ENCODE data around the gene SCGB1A1.
"Not testable (repeated sequence)": the region's sequence is repeated elsewhere in the genome, so short reads cannot be mapped to it uniquely, and the experiment has no call there.

Gene SCGB1A1

DNA sequence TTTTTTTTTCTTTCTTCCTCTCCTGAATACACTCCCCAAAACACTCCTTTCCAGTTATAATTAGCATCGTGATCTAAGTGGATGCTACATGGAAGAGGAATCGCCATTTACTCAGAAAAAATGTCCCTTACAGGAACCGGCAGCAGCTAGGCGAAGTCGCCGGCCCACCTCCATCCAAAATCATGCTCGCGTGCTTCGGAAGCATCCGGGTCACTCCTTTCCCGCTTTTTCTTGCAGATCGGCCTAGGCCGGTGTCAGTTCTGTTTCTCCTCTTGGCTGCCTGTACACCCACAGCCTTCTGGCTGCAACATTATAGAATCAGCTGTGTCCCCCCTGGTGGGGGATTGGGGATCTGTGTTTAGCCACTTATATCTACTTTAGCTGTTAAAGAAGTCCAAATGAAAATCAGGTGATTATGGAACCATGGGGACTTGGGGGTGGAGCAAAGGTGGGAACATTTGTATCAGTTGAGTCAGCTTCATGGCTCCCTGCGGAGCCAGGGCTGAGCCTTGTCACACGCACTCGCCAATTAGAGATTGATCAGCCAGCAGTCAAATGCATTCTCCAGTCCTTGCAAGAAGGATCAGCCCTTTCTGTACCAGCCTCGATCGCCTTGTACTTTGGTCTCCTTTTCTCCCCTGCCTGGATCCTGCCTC is 45.2 kb upstream of the SCGB1A1 start:
- Histone ChIP-seq H3K4me1 (ENCODE audit: insufficient read depth, low read length, severe bottlenecking) (no peaks in the 10 kb centered on the region), H3K9me2 (ENCODE audit: low read depth, low read length) (no peaks in the 10 kb centered on the region), H3K27me3 (ENCODE audit: insufficient read depth, low read length) (no peaks in the 10 kb centered on the region), H3K36me3 (ENCODE audit: insufficient read depth, low read length) (no peaks in the 10 kb centered on the region), H3K4me3 (ENCODE audit: low read depth, low read length, poor library complexity, severe bottlenecking) (no peak overlapping the region), H3K27ac (ENCODE audit: low read depth, low read length, poor library complexity, severe bottlenecking) (no peak overlapping the region), H4K20me1 (ENCODE audit: insufficient read depth, low read length) (no peaks in the 10 kb centered on the region), H3K9ac (ENCODE audit: low read length) (no peak overlapping the region), H3K9me3 (ENCODE audit: low read length) (no peaks in the 10 kb centered on the region), H3K79me2 (ENCODE audit: insufficient read depth, low read length) (no peaks in the 10 kb centered on the region), H3K4me2 (ENCODE audit: low read length) (no peak overlapping the region), H2AFZ (ENCODE audit: low read length) (no peak overlapping the region), H3F3A (ENCODE audit: insufficient read depth, low read length) (no peaks in the 10 kb centered on the region)
- TF ChIP-seq, protein P1, sequence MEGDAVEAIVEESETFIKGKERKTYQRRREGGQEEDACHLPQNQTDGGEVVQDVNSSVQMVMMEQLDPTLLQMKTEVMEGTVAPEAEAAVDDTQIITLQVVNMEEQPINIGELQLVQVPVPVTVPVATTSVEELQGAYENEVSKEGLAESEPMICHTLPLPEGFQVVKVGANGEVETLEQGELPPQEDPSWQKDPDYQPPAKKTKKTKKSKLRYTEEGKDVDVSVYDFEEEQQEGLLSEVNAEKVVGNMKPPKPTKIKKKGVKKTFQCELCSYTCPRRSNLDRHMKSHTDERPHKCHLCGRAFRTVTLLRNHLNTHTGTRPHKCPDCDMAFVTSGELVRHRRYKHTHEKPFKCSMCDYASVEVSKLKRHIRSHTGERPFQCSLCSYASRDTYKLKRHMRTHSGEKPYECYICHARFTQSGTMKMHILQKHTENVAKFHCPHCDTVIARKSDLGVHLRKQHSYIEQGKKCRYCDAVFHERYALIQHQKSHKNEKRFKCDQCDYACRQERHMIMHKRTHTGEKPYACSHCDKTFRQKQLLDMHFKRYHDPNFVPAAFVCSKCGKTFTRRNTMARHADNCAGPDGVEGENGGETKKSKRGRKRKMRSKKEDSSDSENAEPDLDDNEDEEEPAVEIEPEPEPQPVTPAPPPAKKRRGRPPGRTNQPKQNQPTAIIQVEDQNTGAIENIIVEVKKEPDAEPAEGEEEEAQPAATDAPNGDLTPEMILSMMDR (IDR thresholded peaks at IDR 0.05; ENCODE audit: low read length): no peak
- TF ChIP-seq EZH2 (IDR thresholded peaks at IDR 0.05; ENCODE audit: borderline replicate concordance, low read length): no peak

DNA sequence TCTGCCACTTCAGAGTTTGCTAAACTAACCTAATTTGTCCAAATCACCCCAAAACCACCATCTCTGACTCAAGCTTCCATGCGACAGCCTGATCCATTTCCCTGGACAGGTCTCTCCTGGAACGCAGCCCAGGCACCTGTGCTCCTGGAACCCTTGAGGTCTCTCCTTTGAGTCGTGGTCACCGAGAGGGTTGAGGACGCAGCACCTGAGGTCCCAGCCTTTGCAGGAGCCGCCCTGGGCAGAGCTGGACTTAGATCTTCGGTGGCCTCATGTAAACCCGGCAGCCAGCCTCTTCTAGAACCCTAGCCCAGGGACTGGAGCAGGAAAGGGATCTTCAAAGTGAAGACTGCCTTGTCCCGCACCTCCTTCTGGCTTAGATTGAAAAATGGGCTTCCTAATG is 44.0 kb upstream of the SCGB1A1 start:
- Histone ChIP-seq H3F3A (ENCODE audit: insufficient read depth, low read length) (no peaks in the 10 kb centered on the region), H3K36me3 (ENCODE audit: insufficient read depth, low read length) (no peaks in the 10 kb centered on the region), H3K27ac (ENCODE audit: low read depth, low read length, poor library complexity, severe bottlenecking) (no peak overlapping the region), H3K4me3 (ENCODE audit: low read depth, low read length, poor library complexity, severe bottlenecking) (no peak overlapping the region), H3K4me1 (ENCODE audit: insufficient read depth, low read length, severe bottlenecking) (no peaks in the 10 kb centered on the region), H3K79me2 (ENCODE audit: insufficient read depth, low read length) (no peaks in the 10 kb centered on the region), H3K9ac (ENCODE audit: low read length) (no peak overlapping the region), H3K9me2 (ENCODE audit: low read depth, low read length) (no peaks in the 10 kb centered on the region), H3K9me3 (ENCODE audit: low read length) (no peaks in the 10 kb centered on the region), H3K27me3 (ENCODE audit: insufficient read depth, low read length) (no peaks in the 10 kb centered on the region), H4K20me1 (ENCODE audit: insufficient read depth, low read length) (no peaks in the 10 kb centered on the region), H3K4me2 (ENCODE audit: low read length) (no peak overlapping the region), H2AFZ (ENCODE audit: low read length) (no peak overlapping the region)
- TF ChIP-seq, protein P1 (IDR thresholded peaks at IDR 0.05; ENCODE audit: low read length): no peak
- no peak for TF ChIP-seq EZH2 (IDR thresholded peaks at IDR 0.05; ENCODE audit: borderline replicate concordance, low read length)

DNA sequence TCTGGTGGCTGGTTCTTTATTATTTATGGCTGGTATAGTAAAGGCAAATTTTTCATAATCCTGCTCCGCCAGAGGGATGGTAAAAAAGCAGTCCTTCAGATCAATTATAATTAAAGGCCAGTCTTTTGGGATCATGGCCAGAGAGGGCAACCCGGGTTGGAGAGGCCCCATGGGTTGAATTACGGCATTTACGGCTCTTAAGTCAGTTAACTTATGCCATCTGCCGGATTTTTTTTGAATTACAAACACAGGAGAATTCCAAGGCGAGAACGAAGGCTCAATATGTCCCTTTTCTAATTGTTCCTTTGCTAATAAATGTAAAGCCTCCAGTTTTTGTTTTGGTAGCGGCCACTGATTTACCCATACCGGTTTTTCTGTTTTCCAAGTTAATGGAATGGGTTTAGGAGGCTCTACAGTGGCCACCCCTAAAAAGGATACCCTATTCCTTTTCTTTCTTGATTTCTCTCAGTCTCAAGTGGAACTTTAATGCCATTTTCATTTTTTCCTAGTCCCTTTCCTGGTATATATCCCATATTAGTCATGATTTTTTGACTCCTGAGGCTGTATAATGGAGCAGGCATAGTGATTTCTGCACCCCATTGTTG is 40.3 kb upstream of the SCGB1A1 start:
- not testable (repeated sequence) for H3K9me2 ChIP-seq (ENCODE audit: low read depth, low read length); H3K36me3 ChIP-seq (ENCODE audit: insufficient read depth, low read length); H3K4me2 ChIP-seq (ENCODE audit: low read length); H3K9ac ChIP-seq (ENCODE audit: low read length); H3F3A ChIP-seq (ENCODE audit: insufficient read depth, low read length); H3K4me1 ChIP-seq (ENCODE audit: insufficient read depth, low read length, severe bottlenecking); H3K27me3 ChIP-seq (ENCODE audit: insufficient read depth, low read length); H3K4me3 ChIP-seq (ENCODE audit: low read depth, low read length, poor library complexity, severe bottlenecking); H3K27ac ChIP-seq (ENCODE audit: low read depth, low read length, poor library complexity, severe bottlenecking); H3K9me3 ChIP-seq (ENCODE audit: low read length); H4K20me1 ChIP-seq (ENCODE audit: insufficient read depth, low read length); H3K79me2 ChIP-seq (ENCODE audit: insufficient read depth, low read length); H2AFZ ChIP-seq (ENCODE audit: low read length)
- TF ChIP-seq, protein P1 (IDR thresholded peaks at IDR 0.05; ENCODE audit: low read length): peak; percentile 24; the same call in 1 of the 2 replicates

GRCh38 chr11:62379586-62379985 is 39.2 kb upstream of the SCGB1A1 start:
- not testable (repeated sequence) for H3K9me2 ChIP-seq (ENCODE audit: low read depth, low read length); H3K36me3 ChIP-seq (ENCODE audit: insufficient read depth, low read length); H3K4me1 ChIP-seq (ENCODE audit: insufficient read depth, low read length, severe bottlenecking); H3K9ac ChIP-seq (ENCODE audit: low read length); H3F3A ChIP-seq (ENCODE audit: insufficient read depth, low read length); H3K27ac ChIP-seq (ENCODE audit: low read depth, low read length, poor library complexity, severe bottlenecking); H3K9me3 ChIP-seq (ENCODE audit: low read length); H3K27me3 ChIP-seq (ENCODE audit: insufficient read depth, low read length); H3K79me2 ChIP-seq (ENCODE audit: insufficient read depth, low read length); H4K20me1 ChIP-seq (ENCODE audit: insufficient read depth, low read length); H2AFZ ChIP-seq (ENCODE audit: low read length); H3K4me2 ChIP-seq (ENCODE audit: low read length); H3K4me3 ChIP-seq (ENCODE audit: low read depth, low read length, poor library complexity, severe bottlenecking)
